ENCODE measurements around the gene KCNF1. TPM values are rescaled to one million over a fixed set of nuclear protein-coding genes. Genes with fewer than 3 reads are reported as not detected.

Gene KCNF1
- total and polyA plus RNA-seq, 2 of the 8 experiments (the other 6 are each of a cell fraction or from before 2014, with no cell fraction given), result 0.48 to 1.5 TPM

DNA sequence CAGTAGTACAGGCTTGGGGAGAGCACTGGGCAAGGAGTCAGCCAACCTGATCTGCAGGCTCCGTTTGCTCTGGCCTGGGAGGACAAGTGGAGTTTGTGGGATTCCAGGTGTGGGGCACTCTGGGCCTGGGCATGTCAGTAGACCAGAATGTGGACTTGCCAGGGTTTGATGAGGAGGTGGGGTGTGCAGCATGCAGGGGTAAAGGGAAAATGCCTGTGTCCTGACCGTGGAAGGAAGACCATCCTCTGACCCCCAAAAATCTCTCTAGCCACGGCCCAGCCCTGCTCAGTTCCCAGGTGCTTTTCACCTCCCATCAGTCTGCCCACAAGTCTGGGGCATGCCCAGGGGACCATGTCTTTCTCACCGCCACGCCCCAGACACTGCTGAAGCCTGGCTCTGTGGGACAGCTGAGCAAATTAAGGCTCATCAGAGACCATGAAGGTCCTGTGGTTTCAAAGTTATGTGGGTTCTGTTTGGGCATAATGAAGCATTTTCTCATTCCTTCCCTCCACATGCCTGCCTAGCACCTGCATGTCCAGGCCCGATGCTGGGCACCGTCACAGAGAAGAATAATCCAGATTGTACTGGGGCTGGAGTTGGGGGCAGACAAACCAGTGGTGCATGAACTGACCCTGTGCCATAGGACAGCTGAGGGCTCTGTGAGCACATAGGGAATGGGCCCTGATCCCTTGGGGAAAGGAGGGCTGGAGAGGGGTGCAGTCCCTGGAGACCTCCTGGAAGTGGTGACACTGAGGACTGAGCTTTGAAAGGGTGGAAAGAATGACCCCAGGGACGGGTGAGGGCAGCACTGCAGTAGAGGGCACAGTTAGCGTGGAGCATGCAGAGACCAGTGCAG lies 6.5 kb upstream of the KCNF1 start:
- Histone ChIP-seq H3K36me3 (ENCODE audit: control insufficient read depth in 2 of 4, insufficient read depth in 4 of 4, low read length in 3 of 4) (no peaks in the 10 kb centered on the region), H3K79me1 (ENCODE audit: low read depth, low read length) (no peaks in the 10 kb centered on the region), H4K20me1 (replicated peaks in 1 of 2; ENCODE audit: control insufficient read depth in 1 of 2, insufficient read depth in 2 of 2, low read length in 2 of 2) (no peaks in the 10 kb centered on the region), H3K4me1 (replicated peaks in 1 of 4; ENCODE audit: control insufficient read depth in 3 of 4, insufficient read depth in 4 of 4, low read length in 3 of 4) (peaks cover 0 to 9% (median 4%) of the 10 kb centered on the region in 4 experiments; a peak in 3 of 7 replicates), H3K9me3 (ENCODE audit: insufficient read depth in 2 of 2, low read depth in 1 of 2, low read length in 1 of 2) (peaks cover 4 to 7% of the 10 kb centered on the region in 2 experiments; a peak in 2 of 4 replicates), H2BK15ac (ENCODE audit: low read length) (no peak overlapping the region), H3K4me3 (ENCODE audit: extremely low read depth in 1 of 4, insufficient read depth in 2 of 4, low read depth in 3 of 4, low read length in 4 of 4) (no peak overlapping the region), H3K56ac (replicated peaks; ENCODE audit: insufficient read length, low read depth, low read length) (no peak overlapping the region), H2BK5ac (ENCODE audit: low read depth, low read length) (no peak overlapping the region), H3K27ac (ENCODE audit: low read depth, low read length) (no peak overlapping the region; the same call in 1 of the 2 replicates), H2BK20ac (ENCODE audit: low read length) (no peak overlapping the region), H3K4ac (replicated peaks; ENCODE audit: insufficient read length, low read depth, low read length) (no peak overlapping the region), H2AK5ac (ENCODE audit: low read depth, low read length) (0 out of 2 replicates have a peak overlapping the region, but pooled peaks have one; percentile 9), H3K14ac (ENCODE audit: insufficient read length) (no peak overlapping the region), H2BK12ac (ENCODE audit: low read depth, low read length) (no peak overlapping the region), H3K9ac (replicated peaks in 1 of 4; ENCODE audit: extremely low read depth in 1 of 4, low read depth in 3 of 4, low read length in 3 of 4) (no peak overlapping the region), H3K18ac (ENCODE audit: extremely low read depth, low read length) (no peak overlapping the region), H3K4me2 (ENCODE audit: insufficient read depth in 1 of 2, low read depth in 2 of 2, low read length in 2 of 2) (no peak overlapping the region), H3K23ac (ENCODE audit: insufficient read length) (no peak overlapping the region), H3K23me2 (ENCODE audit: low read depth, low read length) (no peaks in the 10 kb centered on the region), H4K91ac (replicated peaks; ENCODE audit: insufficient read length, low read length) (no peak overlapping the region), H2AFZ (ENCODE audit: low read length) (no peak overlapping the region), H3K79me2 (ENCODE audit: control insufficient read depth in 1 of 2, insufficient read depth in 2 of 2, low read length in 2 of 2) (no peaks in the 10 kb centered on the region), H4K5ac (ENCODE audit: insufficient read length, low read depth, low read length) (no peak overlapping the region), H3K27me3 (replicated peaks in 1 of 4; ENCODE audit: control insufficient read depth in 3 of 4, extremely low read depth in 1 of 4, insufficient read depth in 3 of 4, low read length in 3 of 4) (no peaks in the 10 kb centered on the region), H2BK120ac (replicated peaks; ENCODE audit: low read depth, low read length) (no peak overlapping the region), H4K8ac (ENCODE audit: extremely low read depth, insufficient read depth, low read length) (no peak overlapping the region; the same call in 1 of the 2 replicates)
- no peak for DNase-seq (ENCODE audit: low read depth in 1 of 2, low spot score in 2 of 2)
- 86% methylated on average over 9 of the region's 9 CpGs; no CpG with 5 or more reads in 1 of the 2 experiments for WGBS, 2 experiments (ENCODE audit: extremely low coverage in 1 of 2, insufficient coverage in 1 of 2, insufficient read length in 1 of 2, insufficient replicate concordance in 2 of 2, low coverage in 1 of 2, low lambda C conversion rate in 2 of 2, missing lambda C conversion rate in 1 of 2)
- FAIRE-seq, result no peak
- ChIA-PET CTCF (ENCODE audit: partially characterized antibody) (interaction anchor here (0.9 to 13.4 kb wide), 6 partner anchors 14 to 219 kb away, joined by 3 to 234 read pairs (median 4); no protein-coding TSS in a partner anchor), POLR2A (ENCODE audit: partially characterized antibody) (no interaction called here)
- TF ChIP-seq CEBPB (IDR thresholded peaks at IDR 0.05; ENCODE audit: low read depth, low read length), result no peak
- no peak for TF ChIP-seq TAF1 (IDR thresholded peaks at IDR 0.05; ENCODE audit: low read depth, low read length)
- no peak for TF ChIP-seq HDAC6 (IDR thresholded peaks at IDR 0.05; ENCODE audit: low read depth, low read length)
- no peak for TF ChIP-seq SP1 (IDR thresholded peaks at IDR 0.05; ENCODE audit: low read depth, low read length)
- no peak for TF ChIP-seq BRCA1 (IDR thresholded peaks at IDR 0.05; ENCODE audit: low read depth, low read length)
- TF ChIP-seq RBBP5 (IDR thresholded peaks at IDR 0.05; ENCODE audit: borderline replicate concordance, low read depth, low read length), result no peak
- no peak for TF ChIP-seq HDAC2 (IDR thresholded peaks at IDR 0.05; ENCODE audit: borderline replicate concordance in 1 of 2, low read depth in 2 of 2, low read length in 2 of 2)
- TF ChIP-seq SRF (IDR thresholded peaks at IDR 0.05; ENCODE audit: low read depth, low read length), result no peak
- no peak for TF ChIP-seq CHD1 (IDR thresholded peaks at IDR 0.05; ENCODE audit: low read depth, low read length)
- TF ChIP-seq CTCF (IDR thresholded peaks at IDR 0.05; ENCODE audit: control extremely low read depth in 1 of 3, insufficient read depth in 1 of 3, low read depth in 1 of 3, low read length in 3 of 3), result no peak
